ENCODE results near the gene COMT.

GRCh38 chr22:19989725-19990067 is 48.1 kb downstream of the COMT start:
- TF ChIP-seq SALL2 (tag by site-specific recombination; IDR thresholded peaks at IDR 0.05; ENCODE audit: borderline replicate concordance) (no peak), ZBTB48 (tag by site-specific recombination; IDR thresholded peaks at IDR 0.05) (no peak), ZFP41 (tag by site-specific recombination; IDR thresholded peaks at IDR 0.05; ENCODE audit: borderline replicate concordance) (no peak), SCRT1 (tag by site-specific recombination; IDR thresholded peaks at IDR 0.05; ENCODE audit: borderline replicate concordance) (no peak), CTCF (tag by site-specific recombination; IDR thresholded peaks at IDR 0.05) (no peak), PATZ1 (tag by site-specific recombination; IDR thresholded peaks at IDR 0.05) (no peak)
